ENCODE results near the gene PRKG1.
"Not testable (repeated sequence)": the region's sequence is repeated elsewhere in the genome, so short reads cannot be mapped to it uniquely, and the experiment has no call there.

Gene PRKG1

DNA sequence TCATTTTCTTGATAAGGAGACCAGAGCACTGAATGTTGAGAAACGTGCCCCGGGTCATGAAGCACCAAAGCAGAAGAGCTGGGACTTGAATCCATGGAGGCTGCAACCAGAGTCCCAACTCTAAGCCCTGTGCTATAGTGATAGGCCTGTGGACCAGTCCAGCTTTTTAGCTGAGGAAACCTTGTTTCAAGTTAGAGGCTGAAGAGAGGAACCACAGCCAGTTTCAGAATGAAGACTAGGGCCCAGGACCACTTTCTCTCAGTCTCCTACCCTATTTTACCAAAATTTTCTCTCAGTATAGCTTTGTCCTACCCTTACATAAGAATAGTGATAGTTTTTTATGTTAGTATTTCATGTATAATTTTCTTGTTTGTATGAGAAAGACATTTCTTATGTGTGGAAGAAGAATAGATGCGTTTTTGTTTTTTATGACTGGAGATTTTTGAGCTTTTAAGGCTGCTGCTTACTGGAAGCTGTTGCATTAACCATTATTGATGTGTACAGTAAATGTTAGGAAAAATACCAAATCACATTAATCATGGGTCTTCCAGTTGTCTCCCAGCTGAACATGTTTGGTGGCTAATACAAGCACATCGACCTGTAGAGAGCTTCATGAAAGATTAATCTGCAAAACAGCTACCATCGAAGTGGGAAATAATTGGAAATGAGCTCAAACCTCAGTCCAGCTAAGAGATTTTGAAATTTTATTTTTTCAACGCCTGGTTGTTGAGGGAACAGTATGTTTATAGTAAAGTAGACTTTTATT, 670.1 kb downstream of the PRKG1 start:
- WGBS, 2 experiments (ENCODE audit: insufficient coverage in 2 of 2): 93 to 97% methylated on average over 5 of the region's 6 CpGs
- H3K4me1 ChIP-seq (ENCODE audit: control insufficient read depth, insufficient read depth, low read length, poor library complexity, severe bottlenecking): no peaks in the 10 kb centered on the region
- H3K4me3 ChIP-seq (ENCODE audit: extremely low read depth, insufficient read depth, low read length, poor library complexity, severe bottlenecking): no peak overlapping the region
- no peaks in the 10 kb centered on the region for H3K36me3 ChIP-seq (ENCODE audit: control insufficient read depth, insufficient read depth, low read length)
- H3K27ac ChIP-seq (ENCODE audit: low read depth, low read length, severe bottlenecking): no peak overlapping the region
- no peaks in the 10 kb centered on the region for H3K9me3 ChIP-seq (ENCODE audit: control insufficient read depth, low read length)

- Histone ChIP-seq H3K4me3 (ENCODE audit: extremely low read depth, insufficient read depth, low read length, poor library complexity, severe bottlenecking) (no peak overlapping the region), H3K4me1 (ENCODE audit: control insufficient read depth, insufficient read depth, low read length, poor library complexity, severe bottlenecking) (no peaks in the 10 kb centered on the region), H3K27ac (ENCODE audit: low read depth, low read length, severe bottlenecking) (no peak overlapping the region), H3K9me3 (ENCODE audit: control insufficient read depth, low read length) (no peaks in the 10 kb centered on the region), H3K36me3 (ENCODE audit: control insufficient read depth, insufficient read depth, low read length) (no peaks in the 10 kb centered on the region)
- 100% methylated on average over 2 of the region's 2 CpGs for WGBS, 2 experiments (ENCODE audit: insufficient coverage in 2 of 2)
Measured at GRCh38 chr10:51745397-51745796, 671.1 kb downstream of the PRKG1 start.

DNA sequence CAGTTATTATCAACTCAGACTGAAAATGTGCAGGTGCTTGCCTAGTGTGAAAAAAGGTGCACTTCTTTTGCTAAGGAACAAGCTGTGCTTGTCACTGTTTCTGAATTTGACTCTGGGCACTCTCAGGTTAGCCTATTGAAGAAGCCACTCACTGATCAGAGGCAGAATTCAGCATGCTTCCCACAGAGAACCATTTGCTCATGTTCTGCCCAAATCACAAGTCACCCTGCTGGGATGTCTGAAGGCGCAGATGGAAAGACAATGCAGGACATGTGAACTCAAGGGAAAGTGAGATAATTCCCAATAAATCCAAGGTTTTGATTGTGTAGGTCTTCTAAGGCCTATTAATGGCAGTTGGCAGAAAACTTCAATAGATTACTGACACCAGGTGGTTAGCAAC, 672.9 kb downstream of the PRKG1 start:
- no peak overlapping the region for H3K27ac ChIP-seq (ENCODE audit: low read depth, low read length, severe bottlenecking)
- H3K4me1 ChIP-seq (ENCODE audit: control insufficient read depth, insufficient read depth, low read length, poor library complexity, severe bottlenecking): no peaks in the 10 kb centered on the region
- H3K4me3 ChIP-seq (ENCODE audit: extremely low read depth, insufficient read depth, low read length, poor library complexity, severe bottlenecking): no peak overlapping the region
- 100% methylated on average over 1 of the region's 1 CpG; no CpG with 5 or more reads in 1 of the 2 experiments for WGBS, 2 experiments (ENCODE audit: insufficient coverage in 2 of 2)
- no peaks in the 10 kb centered on the region for H3K9me3 ChIP-seq (ENCODE audit: control insufficient read depth, low read length)
- H3K36me3 ChIP-seq (ENCODE audit: control insufficient read depth, insufficient read depth, low read length): no peaks in the 10 kb centered on the region

DNA sequence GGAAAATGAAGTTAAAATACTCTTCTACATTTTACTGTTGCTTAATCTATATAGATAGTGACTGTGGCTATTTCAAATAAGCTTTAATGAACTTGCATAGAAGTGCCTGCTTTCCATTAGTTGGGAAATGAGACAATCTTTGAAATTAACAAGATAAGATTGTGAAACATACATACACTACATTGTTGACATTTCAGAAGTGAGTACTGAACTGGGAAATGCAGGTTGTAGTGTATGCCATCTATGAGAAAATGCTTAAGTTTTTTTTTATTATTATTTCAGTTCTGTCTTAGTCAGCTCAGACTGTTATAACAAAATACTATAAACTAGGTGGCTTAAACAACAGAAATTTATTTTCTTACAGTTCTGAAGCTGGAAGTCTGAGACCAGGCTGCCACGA, 674.7 kb downstream of the PRKG1 start:
- Histone ChIP-seq H3K27ac (ENCODE audit: low read depth, low read length, severe bottlenecking) (no peak overlapping the region), H3K4me3 (ENCODE audit: extremely low read depth, insufficient read depth, low read length, poor library complexity, severe bottlenecking) (no peak overlapping the region), H3K4me1 (ENCODE audit: control insufficient read depth, insufficient read depth, low read length, poor library complexity, severe bottlenecking) (no peaks in the 10 kb centered on the region), H3K9me3 (ENCODE audit: control insufficient read depth, low read length) (no peaks in the 10 kb centered on the region), H3K36me3 (ENCODE audit: control insufficient read depth, insufficient read depth, low read length) (no peaks in the 10 kb centered on the region)
- 89 to 100% methylated on average over 1 of the region's 1 CpG for WGBS, 2 experiments (ENCODE audit: insufficient coverage in 2 of 2)

DNA sequence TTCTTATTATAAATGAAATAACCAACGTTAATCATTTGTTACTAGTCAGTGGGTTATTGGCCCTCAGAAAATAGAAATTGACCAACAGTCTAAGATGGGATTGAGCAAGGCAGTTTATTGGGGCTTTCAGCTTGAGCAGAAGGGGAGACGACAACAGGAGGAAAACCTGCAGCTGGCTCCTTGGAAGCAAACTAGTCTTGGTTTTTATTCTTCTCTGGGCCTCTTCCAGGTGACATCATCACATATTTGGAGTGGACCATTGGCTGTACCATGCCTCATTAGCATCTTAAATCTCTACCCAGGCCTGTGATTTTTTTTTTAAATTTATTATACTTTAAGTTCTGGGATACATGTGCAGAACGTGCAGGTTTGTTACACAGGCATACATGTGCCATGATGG, 684.1 kb downstream of the PRKG1 start:
- Histone ChIP-seq H3K4me1 (ENCODE audit: control insufficient read depth, insufficient read depth, low read length, poor library complexity, severe bottlenecking) (no peaks in the 10 kb centered on the region), H3K36me3 (ENCODE audit: control insufficient read depth, insufficient read depth, low read length) (no peaks in the 10 kb centered on the region), H3K27ac (ENCODE audit: low read depth, low read length, severe bottlenecking) (no peak overlapping the region), H3K9me3 (ENCODE audit: control insufficient read depth, low read length) (no peaks in the 10 kb centered on the region), H3K4me3 (ENCODE audit: extremely low read depth, insufficient read depth, low read length, poor library complexity, severe bottlenecking) (no peak overlapping the region)
- WGBS, 2 experiments (ENCODE audit: insufficient coverage in 2 of 2): 86 to 88% methylated on average over 1 of the region's 3 CpGs

DNA sequence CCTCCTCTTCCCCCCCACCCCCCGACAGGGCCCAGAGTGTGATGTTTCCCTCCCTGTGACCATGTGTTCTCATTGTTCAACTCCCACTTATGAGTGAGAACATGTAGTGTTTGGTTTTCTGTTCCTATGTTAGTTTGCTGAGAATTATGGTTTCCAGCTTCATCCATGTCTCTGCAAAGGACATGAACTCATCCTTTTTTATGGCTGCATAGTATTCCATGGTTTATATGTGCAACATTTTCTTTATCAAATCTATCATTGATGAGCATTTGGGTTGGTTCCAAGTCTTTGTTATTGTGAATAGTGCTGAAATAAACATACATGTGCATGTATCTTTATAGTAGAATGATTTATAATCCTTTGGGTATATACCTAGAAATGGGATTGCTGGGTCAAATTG, 684.6 kb downstream of the PRKG1 start:
- no CpG with 5 or more reads among the region's 1 CpG for WGBS, 2 experiments (ENCODE audit: insufficient coverage in 2 of 2)
- not testable (repeated sequence) for H3K36me3 ChIP-seq (ENCODE audit: control insufficient read depth, insufficient read depth, low read length); H3K27ac ChIP-seq (ENCODE audit: low read depth, low read length, severe bottlenecking); H3K4me3 ChIP-seq (ENCODE audit: extremely low read depth, insufficient read depth, low read length, poor library complexity, severe bottlenecking); H3K9me3 ChIP-seq (ENCODE audit: control insufficient read depth, low read length); H3K4me1 ChIP-seq (ENCODE audit: control insufficient read depth, insufficient read depth, low read length, poor library complexity, severe bottlenecking)

GRCh38 chr10:51759896-51760534, 685.7 kb downstream of the PRKG1 start:
- Histone ChIP-seq H3K4me1 (ENCODE audit: control insufficient read depth, insufficient read depth, low read length, poor library complexity, severe bottlenecking) (no peaks in the 10 kb centered on the region), H3K36me3 (ENCODE audit: control insufficient read depth, insufficient read depth, low read length) (no peaks in the 10 kb centered on the region), H3K9me3 (ENCODE audit: control insufficient read depth, low read length) (no peaks in the 10 kb centered on the region), H3K4me3 (ENCODE audit: extremely low read depth, insufficient read depth, low read length, poor library complexity, severe bottlenecking) (no peak overlapping the region), H3K27ac (ENCODE audit: low read depth, low read length, severe bottlenecking) (no peak overlapping the region)
- 60 to 83% methylated on average over 1 of the region's 4 CpGs for WGBS, 2 experiments (ENCODE audit: insufficient coverage in 2 of 2)

- no peak overlapping the region for H3K4me3 ChIP-seq (ENCODE audit: extremely low read depth, insufficient read depth, low read length, poor library complexity, severe bottlenecking)
- H3K27ac ChIP-seq (ENCODE audit: low read depth, low read length, severe bottlenecking): no peak overlapping the region
- no peaks in the 10 kb centered on the region for H3K9me3 ChIP-seq (ENCODE audit: control insufficient read depth, low read length)
- WGBS, 2 experiments (ENCODE audit: insufficient coverage in 2 of 2): 80 to 93% methylated on average over 1 to 3 of the region's 4 CpGs
- no peaks in the 10 kb centered on the region for H3K4me1 ChIP-seq (ENCODE audit: control insufficient read depth, insufficient read depth, low read length, poor library complexity, severe bottlenecking)
- no peaks in the 10 kb centered on the region for H3K36me3 ChIP-seq (ENCODE audit: control insufficient read depth, insufficient read depth, low read length)
Measured at GRCh38 chr10:51760864-51761640, 686.8 kb downstream of the PRKG1 start.

- Histone ChIP-seq H3K4me3 (ENCODE audit: extremely low read depth, insufficient read depth, low read length, poor library complexity, severe bottlenecking) (no peak overlapping the region), H3K36me3 (ENCODE audit: control insufficient read depth, insufficient read depth, low read length) (no peaks in the 10 kb centered on the region), H3K4me1 (ENCODE audit: control insufficient read depth, insufficient read depth, low read length, poor library complexity, severe bottlenecking) (no peaks in the 10 kb centered on the region), H3K27ac (ENCODE audit: low read depth, low read length, severe bottlenecking) (no peak overlapping the region), H3K9me3 (ENCODE audit: control insufficient read depth, low read length) (no peaks in the 10 kb centered on the region)
Measured at GRCh38 chr10:51763746-51764145, 689.5 kb downstream of the PRKG1 start.

- Histone ChIP-seq H3K4me3 (ENCODE audit: extremely low read depth, insufficient read depth, low read length, poor library complexity, severe bottlenecking) (no peak overlapping the region), H3K27ac (ENCODE audit: low read depth, low read length, severe bottlenecking) (no peak overlapping the region), H3K36me3 (ENCODE audit: control insufficient read depth, insufficient read depth, low read length) (no peaks in the 10 kb centered on the region), H3K4me1 (ENCODE audit: control insufficient read depth, insufficient read depth, low read length, poor library complexity, severe bottlenecking) (no peaks in the 10 kb centered on the region), H3K9me3 (ENCODE audit: control insufficient read depth, low read length) (no peaks in the 10 kb centered on the region)
- 80 to 100% methylated on average over 1 of the region's 1 CpG for WGBS, 2 experiments (ENCODE audit: insufficient coverage in 2 of 2)
Measured at GRCh38 chr10:51765284-51765971, 691.1 kb downstream of the PRKG1 start.
